ENCODE results near the gene IL37.

- TF ChIP-seq ZNF707 (tag by site-specific recombination; IDR thresholded peaks at IDR 0.05) = no peak
- TF ChIP-seq CTCF (tag by site-specific recombination; IDR thresholded peaks at IDR 0.05) = no peak
- TF ChIP-seq ZNF18 (tag by site-specific recombination; IDR thresholded peaks at IDR 0.05) = no peak
- no peak for TF ChIP-seq PATZ1 (tag by site-specific recombination; IDR thresholded peaks at IDR 0.05)
Measured at GRCh38 chr2:112919086-112919485, 8.1 kb downstream of the IL37 start.
